Gastroesophageal sphincter (tissue), 3 donors: ENCODE measurements around the gene CTNNA3.

ENCODE experiments used
- CTCF ChIP-seq, 4 experiments: fragments of 200-600 bp in 2 of 4; fragments of 450-650 bp in 2 of 4; sonication (generic) in 1 of 4; IDR thresholded peaks; one replicate each; pipeline ENCODE4 v1.5.1; 2017 to 2019; ENCODE audit warnings: antibody characterized with exemption in 4 of 4, mild to moderate bottlenecking in 2 of 4, moderate library complexity in 2 of 4
- EP300 ChIP-seq: sonication (generic); formaldehyde crosslinking; IDR thresholded peaks from one replicate; pipeline ENCODE4 v1.6.1; 2017; ENCODE audit warnings: antibody characterized with exemption, mild to moderate bottlenecking
- POLR2A ChIP-seq, 2 donors: fragments of 450-650 bp; IDR thresholded peaks; one replicate each; pipeline ENCODE4 v1.6.1; 2017; ENCODE audit warnings: antibody characterized with exemption in 2 of 2, mild to moderate bottlenecking in 2 of 2, moderate library complexity in 1 of 2
- POLR2AphosphoS5 ChIP-seq: sonication (generic); formaldehyde crosslinking; IDR thresholded peaks from one replicate; pipeline ENCODE4 v1.6.1; 2017; ENCODE audit warnings: antibody characterized with exemption

DNA sequence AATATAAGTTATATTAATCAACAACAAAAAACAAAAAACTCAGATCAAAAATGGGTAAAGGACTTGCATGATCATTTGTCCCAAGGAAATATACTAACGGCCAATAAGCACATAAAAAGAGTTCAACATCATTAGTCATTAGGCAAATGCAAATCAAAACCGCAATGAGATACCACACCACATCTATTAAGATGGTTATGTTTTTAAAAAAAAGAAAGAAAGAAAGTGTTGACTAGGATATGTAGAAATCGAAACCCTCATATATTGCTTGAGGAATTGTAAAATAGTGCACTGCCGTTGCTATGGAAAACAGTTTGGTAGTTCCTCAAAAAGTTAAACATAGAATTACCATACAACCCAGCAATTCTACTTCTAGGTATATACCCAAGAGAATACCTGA lies 39.4 kb upstream of the CTNNA3 start:
- no peak for TF ChIP-seq POLR2A (IDR thresholded peaks at IDR 0.05)
- TF ChIP-seq CTCF (IDR thresholded peaks at IDR 0.05) = no peak
- TF ChIP-seq EP300 = no peak
- TF ChIP-seq POLR2AphosphoS5 = no peak
